ENCODE data around the gene NPAS4. TPM values are rescaled to one million over a fixed set of nuclear protein-coding genes. Genes with fewer than 3 reads are reported as not detected.

NPAS4 gene
- total RNA-seq, 1 experiment from 2014 or later = 1.6 TPM

- WGBS (ENCODE audit: extremely low coverage, insufficient read length, low lambda C conversion rate) = no CpG with 5 or more reads among the region's 6 CpGs
- Histone ChIP-seq H2BK20ac (ENCODE audit: low read depth, low read length, poor library complexity, severe bottlenecking) (no peak overlapping the region), H3K27me3 (ENCODE audit: insufficient read depth, low read length) (no peaks in the 10 kb centered on the region), H4K5ac (ENCODE audit: insufficient read length, low read depth, low read length) (no peak overlapping the region), H2BK5ac (ENCODE audit: insufficient read length, low read length) (no peak overlapping the region), H2BK15ac (ENCODE audit: low read depth, low read length) (no peak overlapping the region), H3K79me2 (ENCODE audit: insufficient read depth, low read length) (no peaks in the 10 kb centered on the region), H3K23me2 (ENCODE audit: insufficient read length, low read depth, low read length, poor library complexity, severe bottlenecking) (peaks cover 10% of the 10 kb centered on the region), H3K14ac (ENCODE audit: insufficient read depth, low read length) (peak overlapping the region; percentile 39; the same call in 1 of the 2 replicates), H3K79me1 (ENCODE audit: insufficient read depth, low read depth, low read length, poor library complexity, severe bottlenecking) (no peaks in the 10 kb centered on the region), H3K4me1 (ENCODE audit: insufficient read depth, low read length) (peaks cover 16% of the 10 kb centered on the region), H4K91ac (ENCODE audit: insufficient read length, low read depth, low read length) (no peak overlapping the region), H2BK120ac (ENCODE audit: low read depth, low read length, poor library complexity, severe bottlenecking) (no peak overlapping the region), H3K9me3 (ENCODE audit: control insufficient read depth, low read depth, low read length) (no peaks in the 10 kb centered on the region), H3K56ac (ENCODE audit: insufficient read length, low read depth, low read length) (no peak overlapping the region), H3K9ac (ENCODE audit: extremely low read depth, insufficient read length, low read length) (no peak overlapping the region), H3K27ac (ENCODE audit: insufficient read length, low read depth, low read length) (no peak overlapping the region), H2AK5ac (ENCODE audit: insufficient read length, low read length) (no peak overlapping the region), H3K23ac (ENCODE audit: insufficient read length, low read depth, low read length) (no peak overlapping the region), H3K4me2 (ENCODE audit: insufficient read depth, insufficient read length, low read length) (no peak overlapping the region), H4K20me1 (ENCODE audit: control insufficient read depth, insufficient read depth, insufficient read length) (no peaks in the 10 kb centered on the region), H3K18ac (ENCODE audit: insufficient read length, low read depth, low read length) (peak overlapping the region; percentile 70), H3K4ac (ENCODE audit: low read depth, low read length) (no peak overlapping the region), H2BK12ac (ENCODE audit: insufficient read length, low read depth, low read length) (no peak overlapping the region), H4K8ac (replicated peaks; ENCODE audit: insufficient read length, low read depth, low read length) (no peak overlapping the region), H3T11ph (ENCODE audit: low read length) (no peak overlapping the region), H2AFZ (ENCODE audit: low read length) (no peak overlapping the region)
- H3K4me1 Mint-ChIP-seq = peaks cover 56 to 61% of the 10 kb centered on the region in 2 experiments
- H3K4me3 Mint-ChIP-seq = peak overlapping the region in 1 of 2 experiments; percentile 37; a peak in 2 of 5 replicates
- DNase-seq = no peak
- no peaks in the 10 kb centered on the region for H3K9me3 Mint-ChIP-seq
- peaks cover 4% of the 10 kb centered on the region for H3K27me3 Mint-ChIP-seq (ENCODE audit: low read depth)
- TF ChIP-seq, protein P1, sequence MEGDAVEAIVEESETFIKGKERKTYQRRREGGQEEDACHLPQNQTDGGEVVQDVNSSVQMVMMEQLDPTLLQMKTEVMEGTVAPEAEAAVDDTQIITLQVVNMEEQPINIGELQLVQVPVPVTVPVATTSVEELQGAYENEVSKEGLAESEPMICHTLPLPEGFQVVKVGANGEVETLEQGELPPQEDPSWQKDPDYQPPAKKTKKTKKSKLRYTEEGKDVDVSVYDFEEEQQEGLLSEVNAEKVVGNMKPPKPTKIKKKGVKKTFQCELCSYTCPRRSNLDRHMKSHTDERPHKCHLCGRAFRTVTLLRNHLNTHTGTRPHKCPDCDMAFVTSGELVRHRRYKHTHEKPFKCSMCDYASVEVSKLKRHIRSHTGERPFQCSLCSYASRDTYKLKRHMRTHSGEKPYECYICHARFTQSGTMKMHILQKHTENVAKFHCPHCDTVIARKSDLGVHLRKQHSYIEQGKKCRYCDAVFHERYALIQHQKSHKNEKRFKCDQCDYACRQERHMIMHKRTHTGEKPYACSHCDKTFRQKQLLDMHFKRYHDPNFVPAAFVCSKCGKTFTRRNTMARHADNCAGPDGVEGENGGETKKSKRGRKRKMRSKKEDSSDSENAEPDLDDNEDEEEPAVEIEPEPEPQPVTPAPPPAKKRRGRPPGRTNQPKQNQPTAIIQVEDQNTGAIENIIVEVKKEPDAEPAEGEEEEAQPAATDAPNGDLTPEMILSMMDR (conservative IDR thresholded peaks at IDR 0.05) = no peak
- H3K36me3 Mint-ChIP-seq (ENCODE audit: insufficient read depth in 1 of 3, low read depth in 3 of 3) = no peaks in the 10 kb centered on the region
- H3K27ac Mint-ChIP-seq = peak overlapping the region in 2 of 3 experiments; percentile 93 to 97; a peak in 3 of 7 replicates
Measured at GRCh38 chr11:66413167-66413566, 7.7 kb upstream of the NPAS4 start.
